HG03575 (cell line): Measurements from ENCODE around the gene KIAA0753.

Experiments used
- ATAC-seq: cut with Tn5 transposase; IDR thresholded peaks from one replicate; pipeline ENCODE4 v1.9.1; 2021; ENCODE audit not compliant: unreplicated experiment, insufficient number of reproducible peaks, low FRiP score; ENCODE audit errors: extremely low read depth

KIAA0753 gene

GRCh38 chr17:6640536-6641246 is at the start of gene KIAA0753, which contains the start of gene TXNDC17:
KIAA0753 (minus strand) TSS chr17:6640711; CDS start chr17:6635103, 5,608 bp downstream.
TXNDC17 (plus strand) TSS chr17:6641060; CDS start chr17:6641083, 23 bp downstream.
- no peak for ATAC-seq

GRCh38 chr17:6688944-6689343 is 48.4 kb upstream of the KIAA0753 start:
- no peak for ATAC-seq

- ATAC-seq = no peak
Measured at GRCh38 chr17:6686026-6686425, 45.5 kb upstream of the KIAA0753 start.

GRCh38 chr17:6684881-6685767 is 44.6 kb upstream of the KIAA0753 start:
- no peak for ATAC-seq

- no peak for ATAC-seq
Measured at GRCh38 chr17:6684460-6684783, 43.9 kb upstream of the KIAA0753 start.

GRCh38 chr17:6683730-6684459 is 43.4 kb upstream of the KIAA0753 start:
- no peak for ATAC-seq

- ATAC-seq = no peak
Measured at GRCh38 chr17:6683081-6683684, 42.7 kb upstream of the KIAA0753 start.

- no peak for ATAC-seq
Measured at GRCh38 chr17:6682339-6682738, 41.8 kb upstream of the KIAA0753 start.

GRCh38 chr17:6681671-6682070 is 41.2 kb upstream of the KIAA0753 start:
- no peak for ATAC-seq

GRCh38 chr17:6681176-6681575 is 40.7 kb upstream of the KIAA0753 start:
- no peak for ATAC-seq

- no peak for ATAC-seq
Measured at GRCh38 chr17:6679241-6679640, 38.7 kb upstream of the KIAA0753 start.

- ATAC-seq = no peak
Measured at GRCh38 chr17:6677946-6678345, 37.4 kb upstream of the KIAA0753 start.

- no peak for ATAC-seq
Measured at GRCh38 chr17:6677158-6677831, 36.8 kb upstream of the KIAA0753 start.

GRCh38 chr17:6676802-6677157 is 36.3 kb upstream of the KIAA0753 start:
- no peak for ATAC-seq

- no peak for ATAC-seq
Measured at GRCh38 chr17:6675201-6675825, 34.8 kb upstream of the KIAA0753 start.

- no peak for ATAC-seq
Measured at GRCh38 chr17:6674586-6674985, 34.1 kb upstream of the KIAA0753 start.

GRCh38 chr17:6671431-6671830 is 30.9 kb upstream of the KIAA0753 start:
- ATAC-seq = no peak

GRCh38 chr17:6670999-6671398 is 30.5 kb upstream of the KIAA0753 start:
- no peak for ATAC-seq
